Mesothelial cell of epicardium (in vitro differentiated cells): ENCODE measurements around the gene RNLS. TPM values are rescaled to one million over a fixed set of nuclear protein-coding genes. Genes with fewer than 3 reads are reported as not detected.

Experiments
- DNase-seq, 2 experiments: peaks; one replicate each; pipeline ENCODE4 v3.0.0; 2021; ENCODE audit warnings: low spot score in 2 of 2; ENCODE audit not compliant: unreplicated experiment in 2 of 2
- H3K27ac Mint-ChIP-seq: 2 replicates; pipeline ENCODE4 v1.8.0; 2021; ENCODE audit warnings: mixed read lengths
- H3K27me3 Mint-ChIP-seq: 2 replicates; pipeline ENCODE4 v1.8.0; 2021; ENCODE audit warnings: low read depth, mixed read lengths
- H3K36me3 Mint-ChIP-seq: 2 replicates; pipeline ENCODE4 v1.8.0; 2021; ENCODE audit warnings: mixed read lengths
- H3K4me1 Mint-ChIP-seq: 2 replicates; pipeline ENCODE4 v1.8.0; 2021; ENCODE audit warnings: mixed read lengths
- H3K4me3 Mint-ChIP-seq: 2 replicates; pipeline ENCODE4 v1.8.0; 2021; ENCODE audit warnings: mild to moderate bottlenecking, moderate library complexity, mixed read lengths
- H3K9me3 Mint-ChIP-seq: 2 replicates; pipeline ENCODE4 v1.8.0; 2021; ENCODE audit warnings: mixed read lengths
- CTCF ChIP-seq: fragments of 200-600 bp; sonication (generic); IDR thresholded peaks from one replicate; pipeline ENCODE4 v1.5.0; 2021; ENCODE audit warnings: antibody characterized with exemption; ENCODE audit not compliant: unreplicated experiment
- total RNA-seq: library from RNA; stranded (reverse); gene quantifications from 3 replicates; pipeline ENCODE4 v1.2.1, GENCODE V29; 2021

RNLS gene
- total RNA-seq, 1 donor from 2014 or later: 9.4 TPM

- TF ChIP-seq CTCF: no peak
- Mint-ChIP-seq H3K36me3 (no peaks in the 10 kb centered on the region), H3K9me3 (no peaks in the 10 kb centered on the region), H3K4me1 (peaks cover 30% of the 10 kb centered on the region), H3K27me3 (peaks cover 5% of the 10 kb centered on the region), H3K4me3 (no peak overlapping the region), H3K27ac (no peak overlapping the region)
- DNase-seq: no peak
These were observed 60.4 kb downstream of the RNLS start for GRCh38 chr10:88522715-88523114.

GRCh38 chr10:88521791-88522190 lies 61.3 kb downstream of the RNLS start:
- no peak overlapping the region for H3K27ac Mint-ChIP-seq
- no peak for DNase-seq
- peaks cover 29% of the 10 kb centered on the region for H3K4me1 Mint-ChIP-seq
- H3K27me3 Mint-ChIP-seq: peaks cover 5% of the 10 kb centered on the region
- no peak overlapping the region for H3K4me3 Mint-ChIP-seq
- TF ChIP-seq CTCF: no peak
- H3K36me3 Mint-ChIP-seq: no peaks in the 10 kb centered on the region
- H3K9me3 Mint-ChIP-seq: no peaks in the 10 kb centered on the region

GRCh38 chr10:88515235-88515634 lies 67.9 kb downstream of the RNLS start:
- Mint-ChIP-seq H3K9me3 (peaks cover 11% of the 10 kb centered on the region), H3K27ac (no peak overlapping the region), H3K27me3 (no peaks in the 10 kb centered on the region), H3K36me3 (no peaks in the 10 kb centered on the region), H3K4me3 (no peak overlapping the region), H3K4me1 (peaks cover 9% of the 10 kb centered on the region)
- DNase-seq: no peak
- TF ChIP-seq CTCF: no peak

GRCh38 chr10:88512599-88512998 lies 70.5 kb downstream of the RNLS start:
- H3K4me1 Mint-ChIP-seq: peaks cover 5% of the 10 kb centered on the region
- H3K4me3 Mint-ChIP-seq: no peak overlapping the region
- no peak for DNase-seq
- no peak for TF ChIP-seq CTCF
- H3K36me3 Mint-ChIP-seq: no peaks in the 10 kb centered on the region
- peaks cover 11% of the 10 kb centered on the region for H3K9me3 Mint-ChIP-seq
- no peaks in the 10 kb centered on the region for H3K27me3 Mint-ChIP-seq
- no peak overlapping the region for H3K27ac Mint-ChIP-seq

GRCh38 chr10:88508796-88509195 lies 74.3 kb downstream of the RNLS start:
- H3K36me3 Mint-ChIP-seq: no peaks in the 10 kb centered on the region
- TF ChIP-seq CTCF: no peak
- H3K9me3 Mint-ChIP-seq: peaks cover 3% of the 10 kb centered on the region
- no peak overlapping the region for H3K27ac Mint-ChIP-seq
- peaks cover 21% of the 10 kb centered on the region for H3K4me1 Mint-ChIP-seq
- DNase-seq: no peak
- no peak overlapping the region for H3K4me3 Mint-ChIP-seq
- H3K27me3 Mint-ChIP-seq: no peaks in the 10 kb centered on the region

GRCh38 chr10:88507826-88508453 lies 75.2 kb downstream of the RNLS start:
- no peak for DNase-seq
- no peaks in the 10 kb centered on the region for H3K36me3 Mint-ChIP-seq
- no peak for TF ChIP-seq CTCF
- peaks cover 3% of the 10 kb centered on the region for H3K9me3 Mint-ChIP-seq
- no peak overlapping the region for H3K4me3 Mint-ChIP-seq
- H3K4me1 Mint-ChIP-seq: peaks cover 21% of the 10 kb centered on the region
- no peak overlapping the region for H3K27ac Mint-ChIP-seq
- no peaks in the 10 kb centered on the region for H3K27me3 Mint-ChIP-seq
